Measurements from ENCODE around the gene CLTC.
"Not testable (repeated sequence)": the region's sequence is repeated elsewhere in the genome, so short reads cannot be mapped to it uniquely, and the experiment has no call there.

Gene CLTC

GRCh38 chr17:59642565-59642964 lies 22.9 kb downstream of the CLTC start:
- TF ChIP-seq GATA1 (IDR thresholded peaks at IDR 0.05; ENCODE audit: low read depth, low read length) (no peak), POLR2A (IDR thresholded peaks at IDR 0.05; ENCODE audit: low read length) (no peak)
- DNase-seq: no peak

DNA sequence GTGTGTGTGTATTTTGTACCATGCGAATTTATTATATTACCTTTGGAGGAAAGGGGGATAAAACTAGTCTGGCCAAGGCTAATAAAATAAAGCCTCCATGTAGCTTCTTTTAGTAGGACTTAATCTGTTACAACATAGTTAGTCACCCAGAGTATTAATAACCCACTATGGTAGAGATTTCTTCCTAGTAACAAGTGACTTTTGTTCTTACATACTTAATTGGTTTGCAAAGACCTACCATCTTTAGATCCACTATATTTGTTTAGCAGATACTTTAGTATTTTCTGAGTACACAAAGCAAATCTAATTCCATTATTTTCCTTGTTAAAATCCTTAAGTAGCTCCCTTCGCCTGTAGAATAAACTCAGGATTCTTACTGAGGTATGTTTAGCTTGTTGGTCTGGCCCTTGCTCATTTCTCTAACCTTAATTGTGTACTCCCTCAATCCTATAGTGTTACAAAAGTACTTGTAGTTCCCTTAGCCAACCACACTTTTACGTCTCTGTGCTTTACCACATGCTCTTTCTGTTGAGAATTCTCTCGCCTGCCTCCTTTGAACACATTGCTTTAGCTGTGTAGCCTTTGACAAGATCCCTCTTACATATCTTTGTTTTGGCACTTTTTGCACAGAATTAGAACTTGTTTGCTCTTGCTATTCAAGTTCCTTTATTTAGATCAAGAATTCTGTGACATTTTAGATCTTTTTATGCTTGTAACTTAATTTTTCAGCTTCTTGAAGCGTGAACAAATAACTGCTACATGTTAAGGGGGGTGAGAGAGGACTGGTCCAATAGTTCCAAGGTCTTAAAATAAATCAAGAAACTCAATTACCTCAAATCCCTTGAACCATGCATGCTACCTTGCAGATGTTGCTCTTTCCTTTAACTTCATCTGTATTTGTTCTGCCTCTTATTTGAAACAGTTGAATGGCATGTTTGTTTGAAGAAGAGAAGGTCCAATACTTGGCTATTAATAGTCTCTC lies 23.8 kb downstream of the CLTC start:
- DNase-seq: no peak
- TF ChIP-seq GATA1 (IDR thresholded peaks at IDR 0.05; ENCODE audit: low read depth, low read length) (no peak), POLR2A (IDR thresholded peaks at IDR 0.05; ENCODE audit: low read length) (no peak)

GRCh38 chr17:59647288-59647687 lies 27.6 kb downstream of the CLTC start:
- no peak for TF ChIP-seq POLR2A (IDR thresholded peaks at IDR 0.05; ENCODE audit: low read length)
- TF ChIP-seq GATA1 (IDR thresholded peaks at IDR 0.05; ENCODE audit: low read depth, low read length): no peak
- no peak for DNase-seq

DNA sequence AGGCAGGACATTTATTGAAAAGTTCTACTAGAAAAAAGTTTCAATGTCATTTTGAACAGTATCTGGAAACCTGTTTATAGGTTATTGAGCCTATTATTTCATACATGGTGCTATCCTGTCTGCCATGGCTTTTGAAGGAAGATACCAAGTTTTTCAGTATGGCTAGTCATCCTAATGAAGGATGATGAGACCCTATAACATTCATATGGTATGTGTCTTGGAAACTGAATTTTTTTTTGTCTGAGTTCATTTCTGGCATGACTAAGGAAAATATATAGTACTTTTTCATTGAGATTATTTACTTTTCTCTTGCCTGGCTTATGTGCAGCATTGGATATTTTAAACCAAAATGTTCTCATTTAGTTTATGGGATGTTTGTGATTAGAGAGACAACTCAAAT lies 30.2 kb downstream of the CLTC start:
- no peak for TF ChIP-seq GATA1 (IDR thresholded peaks at IDR 0.05; ENCODE audit: low read depth, low read length)
- TF ChIP-seq POLR2A (IDR thresholded peaks at IDR 0.05; ENCODE audit: low read length): no peak
- DNase-seq: no peak

GRCh38 chr17:59650642-59651041 lies 30.9 kb downstream of the CLTC start:
- no peak for DNase-seq
- TF ChIP-seq GATA1 (IDR thresholded peaks at IDR 0.05; ENCODE audit: low read depth, low read length): no peak
- TF ChIP-seq POLR2A (IDR thresholded peaks at IDR 0.05; ENCODE audit: low read length): no peak

GRCh38 chr17:59651346-59651745 lies 31.7 kb downstream of the CLTC start:
- no peak for DNase-seq
- TF ChIP-seq GATA1 (IDR thresholded peaks at IDR 0.05; ENCODE audit: low read depth, low read length): no peak
- TF ChIP-seq POLR2A (IDR thresholded peaks at IDR 0.05; ENCODE audit: low read length): no peak

DNA sequence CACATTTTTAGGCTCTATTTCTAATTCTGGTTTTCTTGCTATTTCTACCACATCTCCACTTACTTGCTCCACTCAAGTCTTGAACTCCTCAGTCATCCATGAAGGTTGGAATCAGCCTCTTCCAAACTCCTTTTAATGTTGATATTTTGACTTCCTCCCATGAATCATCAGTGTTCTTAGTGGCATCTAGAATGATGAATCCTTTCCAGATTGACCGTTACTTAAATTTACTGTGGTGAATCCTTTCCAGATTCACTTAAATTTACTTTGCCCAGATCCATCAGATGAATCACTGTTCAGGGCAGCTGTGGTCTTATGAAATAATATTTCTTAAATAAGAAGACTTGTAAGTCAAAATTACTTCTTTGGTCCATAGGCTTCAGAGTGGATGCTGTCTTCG lies 32.4 kb downstream of the CLTC start:
- DNase-seq: no peak
- TF ChIP-seq POLR2A (IDR thresholded peaks at IDR 0.05; ENCODE audit: low read length): no peak
- no peak for TF ChIP-seq GATA1 (IDR thresholded peaks at IDR 0.05; ENCODE audit: low read depth, low read length)

- not testable (repeated sequence) for DNase-seq
These were observed 36.9 kb downstream of the CLTC start for GRCh38 chr17:59656624-59657023.

- TF ChIP-seq POLR2A (IDR thresholded peaks at IDR 0.05; ENCODE audit: low read length): no peak
- no peak for TF ChIP-seq GATA1 (IDR thresholded peaks at IDR 0.05; ENCODE audit: low read depth, low read length)
These were observed 46.5 kb downstream of the CLTC start for GRCh38 chr17:59666235-59666634.

GRCh38 chr17:59668816-59669215 lies 49.1 kb downstream of the CLTC start:
- no peak for TF ChIP-seq GATA1 (IDR thresholded peaks at IDR 0.05; ENCODE audit: low read depth, low read length)
- TF ChIP-seq POLR2A (IDR thresholded peaks at IDR 0.05; ENCODE audit: low read length): no peak
- DNase-seq: no peak

More at GRCh38 chr17:59666235-59666634, 46.5 kb downstream of the CLTC start:
- no peak for DNase-seq

- no peak for DNase-seq
- TF ChIP-seq GATA1 (IDR thresholded peaks at IDR 0.05; ENCODE audit: low read depth, low read length) (no peak), POLR2A (IDR thresholded peaks at IDR 0.05; ENCODE audit: low read length) (no peak)
These were observed 49.7 kb downstream of the CLTC start for GRCh38 chr17:59669411-59669810.

GRCh38 chr17:59669944-59670343 lies 50.2 kb downstream of the CLTC start:
- DNase-seq: no peak
- TF ChIP-seq GATA1 (IDR thresholded peaks at IDR 0.05; ENCODE audit: low read depth, low read length): no peak

- TF ChIP-seq GATA1 (IDR thresholded peaks at IDR 0.05; ENCODE audit: low read depth, low read length): no peak
- no peak for TF ChIP-seq POLR2A (IDR thresholded peaks at IDR 0.05; ENCODE audit: low read length)
- no peak for DNase-seq
These were observed 51.7 kb downstream of the CLTC start for GRCh38 chr17:59671386-59671785.

DNA sequence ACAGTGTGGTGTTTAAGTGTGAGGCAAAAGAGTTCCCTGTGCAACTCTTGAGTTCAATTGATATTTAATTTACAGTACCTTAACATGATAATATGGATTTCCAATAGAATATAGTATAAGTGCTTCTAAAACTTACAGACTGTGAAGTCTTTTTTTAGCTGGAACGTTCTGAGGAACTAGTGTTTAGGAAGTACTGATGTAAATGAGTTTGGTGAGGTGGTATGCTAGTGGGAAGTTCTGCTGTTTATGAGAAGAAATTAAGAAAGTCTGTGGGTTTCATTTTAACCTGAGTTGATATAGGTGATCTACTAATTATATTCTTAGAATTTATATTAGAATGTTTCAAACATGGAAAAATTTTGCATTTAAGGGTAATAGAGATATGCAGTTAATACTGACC lies 55.5 kb downstream of the CLTC start:
- no peak for DNase-seq
- TF ChIP-seq POLR2A (IDR thresholded peaks at IDR 0.05; ENCODE audit: low read length) (no peak), GATA1 (IDR thresholded peaks at IDR 0.05; ENCODE audit: low read depth, low read length) (no peak)

- no peak for DNase-seq
- TF ChIP-seq GATA1 (IDR thresholded peaks at IDR 0.05; ENCODE audit: low read depth, low read length): no peak
These were observed 57.0 kb downstream of the CLTC start for GRCh38 chr17:59676716-59677115.
